ENCODE data around the gene STN1.

GRCh38 chr10:103910442-103911012 lies 7.5 kb downstream of the STN1 start:
- TF ChIP-seq CTCF (conservative IDR thresholded peaks at IDR 0.05; ENCODE audit: low read depth, low read length) = no peak
- TF ChIP-seq MAZ (IDR thresholded peaks at IDR 0.05; ENCODE audit: borderline replicate concordance, low read depth, low read length) = no peak
- no peak for TF ChIP-seq POLR2A (IDR thresholded peaks at IDR 0.05; ENCODE audit: low read depth, low read length)
- TF ChIP-seq MAFK (IDR thresholded peaks at IDR 0.05; ENCODE audit: low read depth, low read length) = no peak
- TF ChIP-seq BHLHE40 (IDR thresholded peaks at IDR 0.05; ENCODE audit: low read depth, low read length) = no peak
- TF ChIP-seq ELK1 (IDR thresholded peaks at IDR 0.05; ENCODE audit: borderline replicate concordance, low read depth, low read length) = no peak
- TF ChIP-seq CHD1 (IDR thresholded peaks at IDR 0.05; ENCODE audit: low read depth, low read length) = no peak
- TF ChIP-seq CEBPB (IDR thresholded peaks at IDR 0.05; ENCODE audit: low read depth, low read length) = no peak
- TF ChIP-seq RFX5 (IDR thresholded peaks at IDR 0.05; ENCODE audit: low read depth, low read length) = no peak
- TF ChIP-seq RAD21 (IDR thresholded peaks at IDR 0.05; ENCODE audit: low read length) = no peak
- TF ChIP-seq SMC3 (IDR thresholded peaks at IDR 0.05; ENCODE audit: low read depth, low read length) = no peak

Measured in IMR-90 (cell line).